HCT116 (cell line): ENCODE results near the gene MSLN.

ENCODE experiments used
- EZH2 ChIP-seq: fragments of 200-600 bp; sonication (generic); IDR thresholded peaks from 2 replicates; pipeline ENCODE4 v1.6.1; 2017; ENCODE audit warnings: antibody characterized with exemption, mixed run types
- EZH2phosphoT487 ChIP-seq: fragments of 200-600 bp; IDR thresholded peaks from 2 replicates; pipeline ENCODE4 v1.6.1; 2018; ENCODE audit warnings: antibody characterized with exemption, borderline replicate concordance
- RAD21 ChIP-seq: IDR thresholded peaks from 2 replicates; pipeline ENCODE4 v1.6.1; 2012; ENCODE audit warnings: low read depth, mild to moderate bottlenecking
- TF ChIP-seq, protein P1 (sequence below), 3 experiments: fragments of 200-600 bp in 1 of 3; sonication (generic) in 1 of 3; IDR thresholded peaks in 2 of 3; conservative IDR thresholded peaks in 1 of 3; 2 replicates each; pipeline ENCODE4 v1.5.1; 2012 to 2017; ENCODE audit warnings: low read depth in 2 of 3, low read length in 2 of 3, antibody characterized with exemption in 1 of 3, borderline replicate concordance in 1 of 3, control low read depth in 1 of 3, mild to moderate bottlenecking in 1 of 3, mixed read lengths in 1 of 3, mixed run types in 1 of 3, moderate library complexity in 1 of 3; ENCODE audit not compliant: insufficient read depth in 1 of 3

DNA sequence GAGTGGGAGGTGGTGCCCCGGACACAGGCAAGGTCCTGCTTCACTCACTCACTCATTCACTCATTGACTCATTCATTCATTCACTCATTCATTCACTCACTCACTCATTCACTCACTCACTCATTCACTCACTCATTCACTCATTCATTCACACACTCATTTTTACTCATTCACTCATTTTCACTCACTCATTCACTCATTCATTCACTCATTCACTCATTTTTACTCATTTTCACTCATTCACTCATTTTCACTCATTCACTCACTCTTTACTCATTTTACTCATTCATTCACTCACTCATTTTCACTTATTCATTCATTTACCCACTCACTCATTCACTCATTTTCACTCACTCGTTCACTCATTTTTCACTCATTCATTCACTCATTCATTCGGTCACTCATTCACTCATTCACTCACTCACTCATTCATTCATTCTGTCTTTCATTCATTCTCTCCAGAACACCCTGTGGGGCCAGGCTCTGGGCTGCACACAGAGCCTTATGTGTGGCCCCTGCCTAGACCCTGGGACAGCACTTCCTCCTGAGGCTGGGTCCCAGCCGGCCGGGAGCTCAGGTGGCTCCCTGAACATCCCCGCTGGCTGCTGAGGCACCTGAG is 18.5 kb downstream of the MSLN start:
- no peak for TF ChIP-seq RAD21
- TF ChIP-seq, protein P1, sequence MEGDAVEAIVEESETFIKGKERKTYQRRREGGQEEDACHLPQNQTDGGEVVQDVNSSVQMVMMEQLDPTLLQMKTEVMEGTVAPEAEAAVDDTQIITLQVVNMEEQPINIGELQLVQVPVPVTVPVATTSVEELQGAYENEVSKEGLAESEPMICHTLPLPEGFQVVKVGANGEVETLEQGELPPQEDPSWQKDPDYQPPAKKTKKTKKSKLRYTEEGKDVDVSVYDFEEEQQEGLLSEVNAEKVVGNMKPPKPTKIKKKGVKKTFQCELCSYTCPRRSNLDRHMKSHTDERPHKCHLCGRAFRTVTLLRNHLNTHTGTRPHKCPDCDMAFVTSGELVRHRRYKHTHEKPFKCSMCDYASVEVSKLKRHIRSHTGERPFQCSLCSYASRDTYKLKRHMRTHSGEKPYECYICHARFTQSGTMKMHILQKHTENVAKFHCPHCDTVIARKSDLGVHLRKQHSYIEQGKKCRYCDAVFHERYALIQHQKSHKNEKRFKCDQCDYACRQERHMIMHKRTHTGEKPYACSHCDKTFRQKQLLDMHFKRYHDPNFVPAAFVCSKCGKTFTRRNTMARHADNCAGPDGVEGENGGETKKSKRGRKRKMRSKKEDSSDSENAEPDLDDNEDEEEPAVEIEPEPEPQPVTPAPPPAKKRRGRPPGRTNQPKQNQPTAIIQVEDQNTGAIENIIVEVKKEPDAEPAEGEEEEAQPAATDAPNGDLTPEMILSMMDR (IDR thresholded peaks at IDR 0.05 in 2 of 3, conservative IDR thresholded peaks at IDR 0.05 in 1 of 3; ENCODE audit: borderline replicate concordance in 1 of 3, insufficient read depth in 1 of 3, low read depth in 2 of 3, low read length in 2 of 3) = no peak
- no peak for TF ChIP-seq EZH2
- TF ChIP-seq EZH2phosphoT487 = no peak
